Upper lobe of left lung (tissue), 6 donors: ENCODE data around the gene ATG5. TPM values are rescaled to one million over a fixed set of nuclear protein-coding genes. Genes with fewer than 3 reads are reported as not detected.

Experiments used
- ATAC-seq, 2 donors: fragments of 200-7000 bp; cut with Tn5 transposase; one replicate each; pipeline ENCODE4 v1.9.1; 2022; ENCODE audit warnings: mild to moderate bottlenecking in 2 of 2, moderate library complexity in 2 of 2; ENCODE audit not compliant: low FRiP score in 2 of 2
- DNase-seq, 2 donors: peaks; one replicate each; pipeline ENCODE4 v3.0.0-alpha.2; 2019 to 2020
- H3K27ac ChIP-seq, 4 donors: fragments of 200-600 bp; sonication (generic); one replicate each; pipeline ENCODE4 v1.5.1; 2016 to 2019
- H3K27me3 ChIP-seq, 4 donors: fragments of 200-600 bp; sonication (generic); one replicate each; pipeline ENCODE4 v1.5.1; 2017 to 2019
- H3K36me3 ChIP-seq, 4 donors: fragments of 200-600 bp; sonication (generic); one replicate each; pipeline ENCODE4 v1.5.1; 2016 to 2019
- H3K4me1 ChIP-seq, 4 donors: fragments of 200-600 bp; sonication (generic); one replicate each; pipeline ENCODE4 v1.5.1; 2018 to 2019
- H3K4me3 ChIP-seq, 4 donors: fragments of 200-600 bp; sonication (generic); one replicate each; pipeline ENCODE4 v1.5.1; 2017 to 2019; ENCODE audit warnings: mild to moderate bottlenecking in 2 of 4, moderate library complexity in 1 of 4
- H3K9me3 ChIP-seq, 4 donors: fragments of 200-600 bp; sonication (generic); one replicate each; pipeline ENCODE4 v1.5.1; 2018 to 2019
- EP300 ChIP-seq, 4 donors: sonication (generic); formaldehyde crosslinking; IDR thresholded peaks; one replicate each; pipeline ENCODE4 v1.5.1; 2017; ENCODE audit warnings: antibody characterized with exemption in 4 of 4, control low read depth in 2 of 4
- POLR2A ChIP-seq, 4 donors: fragments of 450-650 bp; IDR thresholded peaks; one replicate each; pipeline ENCODE4 v1.5.1; 2016 to 2017; ENCODE audit warnings: antibody characterized with exemption in 4 of 4, mild to moderate bottlenecking in 2 of 4
- POLR2AphosphoS5 ChIP-seq, 2 donors: sonication (generic); formaldehyde crosslinking; IDR thresholded peaks; one replicate each; pipeline ENCODE4 v1.5.1; 2017; ENCODE audit warnings: antibody characterized with exemption in 2 of 2
- WGBS, 2 donors: methylation state at CpG; one replicate each; pipeline ENCODE4 v1.1.5; 2017 to 2018; 5-methylcytosine and 5-hydroxymethylcytosine counted together
- total RNA-seq, 6 donors: library from RNA; depleted of rRNA in 4 of 6; stranded (reverse); fragments of >200 nt in 4 of 6; gene quantifications; one replicate each; pipeline versions ENCODE4 v1.1.0 to v1.2.1, GENCODE V29; 2016 to 2021
- TF ChIP-seq, protein P1 (sequence below), 6 experiments: fragments of 450-650 bp in 4 of 6; fragments of 200-600 bp in 2 of 6; sonication (generic) in 2 of 6; IDR thresholded peaks; one replicate each; pipeline ENCODE4 v1.5.1; 2016 to 2019; ENCODE audit warnings: antibody characterized with exemption in 6 of 6
- donor health status: DM: no; HTN: no; CAD: no; lungs with moderate emphysema.
- donor health status: DM: no; HTN: yes; CAD: no; lungs with severe emphysema.

Gene ATG5
- total RNA-seq, 6 donors from 2014 or later = 25.8 to 55.1 (median 28.7) TPM

DNA sequence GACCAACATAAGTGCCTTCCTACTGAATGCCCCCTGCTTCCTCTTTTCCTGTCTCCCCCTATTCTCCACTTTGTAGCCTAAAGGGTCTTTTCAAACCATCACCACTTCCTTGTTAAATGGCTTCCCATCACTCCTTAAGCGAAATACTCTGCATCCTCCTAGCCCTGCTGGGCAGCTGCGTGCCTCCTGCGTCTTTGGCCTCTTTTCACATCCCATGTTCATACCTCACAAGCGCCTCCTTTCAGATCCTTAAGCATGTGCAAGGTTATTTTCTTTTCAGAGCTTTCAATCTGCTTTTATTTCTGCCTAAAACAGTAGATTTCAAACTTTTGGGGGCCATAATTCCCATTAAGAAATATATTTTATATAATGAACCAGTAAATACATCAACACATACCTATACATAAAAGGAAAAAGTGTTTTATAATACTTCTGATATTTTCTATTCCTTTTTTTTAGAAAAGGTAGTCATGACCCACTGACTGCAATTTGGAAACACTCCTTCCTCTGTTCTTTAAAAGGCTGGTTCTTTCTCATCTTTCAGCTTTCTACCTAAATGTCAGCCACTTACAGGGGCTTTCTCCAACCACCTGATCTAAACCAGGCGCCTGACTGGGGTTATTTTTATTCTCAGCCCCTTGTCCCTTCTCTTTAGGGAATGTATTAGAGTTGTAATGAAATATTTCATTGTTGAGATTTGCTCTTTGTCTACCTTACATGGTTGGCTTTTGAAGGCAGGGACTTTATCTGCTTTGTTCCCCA lies 155.3 kb downstream of the ATG5 start:
- WGBS, 2 donors = 93 to 97% methylated on average over 5 of the region's 5 CpGs
- Histone ChIP-seq H3K27me3 (no peaks in the 10 kb centered on the region), H3K36me3 (no peaks in the 10 kb centered on the region), H3K9me3 (no peaks in the 10 kb centered on the region), H3K27ac (no peak overlapping the region), H3K4me3 (no peak overlapping the region), H3K4me1 (no peaks in the 10 kb centered on the region)
- TF ChIP-seq POLR2AphosphoS5 (IDR thresholded peaks at IDR 0.05) (no peak), EP300 (IDR thresholded peaks at IDR 0.05) (no peak), POLR2A (IDR thresholded peaks at IDR 0.05) (no peak)
- ATAC-seq = no peak
- DNase-seq = no peak

DNA sequence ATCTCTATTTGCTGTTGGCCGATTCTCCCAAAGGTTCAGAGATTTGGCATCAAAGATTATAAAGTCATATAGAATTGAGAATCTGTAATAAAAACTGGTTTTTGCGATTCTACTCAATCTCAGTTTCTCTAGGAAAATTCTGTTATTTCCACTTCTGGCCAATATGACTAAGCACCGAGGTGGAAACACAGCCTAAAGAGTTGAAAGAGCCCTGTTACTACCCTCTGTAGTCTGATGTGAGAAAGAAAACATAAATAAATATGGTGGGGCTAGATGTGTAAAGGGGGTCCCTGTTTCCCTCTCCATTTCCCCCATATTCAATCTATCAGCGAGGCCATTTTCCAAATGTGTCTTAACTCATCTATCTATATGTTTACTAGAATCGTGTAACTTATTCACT lies 156.0 kb downstream of the ATG5 start:
- WGBS, 2 donors = 93 to 94% methylated on average over 5 of the region's 5 CpGs
- TF ChIP-seq POLR2AphosphoS5 (IDR thresholded peaks at IDR 0.05) (no peak), POLR2A (IDR thresholded peaks at IDR 0.05) (no peak), EP300 (IDR thresholded peaks at IDR 0.05) (no peak)
- TF ChIP-seq, protein P1, sequence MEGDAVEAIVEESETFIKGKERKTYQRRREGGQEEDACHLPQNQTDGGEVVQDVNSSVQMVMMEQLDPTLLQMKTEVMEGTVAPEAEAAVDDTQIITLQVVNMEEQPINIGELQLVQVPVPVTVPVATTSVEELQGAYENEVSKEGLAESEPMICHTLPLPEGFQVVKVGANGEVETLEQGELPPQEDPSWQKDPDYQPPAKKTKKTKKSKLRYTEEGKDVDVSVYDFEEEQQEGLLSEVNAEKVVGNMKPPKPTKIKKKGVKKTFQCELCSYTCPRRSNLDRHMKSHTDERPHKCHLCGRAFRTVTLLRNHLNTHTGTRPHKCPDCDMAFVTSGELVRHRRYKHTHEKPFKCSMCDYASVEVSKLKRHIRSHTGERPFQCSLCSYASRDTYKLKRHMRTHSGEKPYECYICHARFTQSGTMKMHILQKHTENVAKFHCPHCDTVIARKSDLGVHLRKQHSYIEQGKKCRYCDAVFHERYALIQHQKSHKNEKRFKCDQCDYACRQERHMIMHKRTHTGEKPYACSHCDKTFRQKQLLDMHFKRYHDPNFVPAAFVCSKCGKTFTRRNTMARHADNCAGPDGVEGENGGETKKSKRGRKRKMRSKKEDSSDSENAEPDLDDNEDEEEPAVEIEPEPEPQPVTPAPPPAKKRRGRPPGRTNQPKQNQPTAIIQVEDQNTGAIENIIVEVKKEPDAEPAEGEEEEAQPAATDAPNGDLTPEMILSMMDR (IDR thresholded peaks at IDR 0.05) = no peak
- Histone ChIP-seq H3K4me1 (peaks cover 0 to 3% (median 0%) of the 10 kb centered on the region in 4 donors), H3K9me3 (no peaks in the 10 kb centered on the region), H3K27me3 (no peaks in the 10 kb centered on the region), H3K36me3 (no peaks in the 10 kb centered on the region), H3K4me3 (no peak overlapping the region), H3K27ac (no peak overlapping the region)
- ATAC-seq = no peak
- no peak for DNase-seq

DNA sequence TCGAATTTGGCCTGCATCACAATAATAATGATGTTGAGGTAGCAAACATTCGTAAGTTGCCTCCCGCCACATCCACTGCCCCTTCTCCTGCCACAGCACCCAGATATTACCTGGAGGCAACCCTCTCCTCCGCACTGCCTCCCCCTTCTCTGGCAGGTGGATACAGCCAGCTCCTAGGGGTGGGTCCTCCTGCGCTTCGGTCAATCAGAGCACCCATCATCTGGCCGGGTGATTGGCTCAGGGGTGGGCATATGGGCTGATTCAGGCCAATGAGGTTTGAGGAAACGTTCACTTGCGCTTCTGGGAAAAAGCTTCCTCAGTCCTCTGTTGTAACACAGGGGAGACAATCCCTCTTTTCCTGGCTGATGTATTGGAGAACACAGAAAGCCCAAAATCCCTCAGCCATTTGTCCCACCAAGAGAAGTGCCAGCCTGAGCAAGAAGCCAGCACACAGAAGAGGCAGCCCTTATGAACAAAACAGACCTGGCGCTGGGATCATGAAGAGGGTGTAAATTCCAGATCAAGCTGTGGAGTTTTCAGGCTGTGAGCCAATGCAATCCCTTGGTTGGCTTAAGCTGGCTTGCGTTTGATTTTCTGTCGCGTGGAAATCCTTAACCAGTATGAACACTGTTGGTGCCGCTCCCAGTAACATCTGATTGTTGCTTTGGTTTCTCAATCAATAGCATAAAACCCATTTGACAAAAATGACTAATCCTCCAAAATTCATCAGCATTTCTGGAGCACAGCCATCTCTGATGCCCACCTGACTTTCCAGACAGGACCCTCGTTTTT lies 157.3 kb downstream of the ATG5 start:
- Histone ChIP-seq H3K27ac (no peak overlapping the region), H3K9me3 (no peaks in the 10 kb centered on the region), H3K4me1 (peaks cover 0 to 15% (median 2%) of the 10 kb centered on the region in 4 donors), H3K4me3 (no peak overlapping the region), H3K36me3 (no peaks in the 10 kb centered on the region), H3K27me3 (no peaks in the 10 kb centered on the region)
- 90 to 98% methylated on average over 15 of the region's 15 CpGs for WGBS, 2 donors
- TF ChIP-seq EP300 (IDR thresholded peaks at IDR 0.05) (no peak), POLR2AphosphoS5 (IDR thresholded peaks at IDR 0.05) (no peak), POLR2A (IDR thresholded peaks at IDR 0.05) (no peak)
- TF ChIP-seq, protein P1 (IDR thresholded peaks at IDR 0.05) = no peak
- ATAC-seq = no peak
- DNase-seq = no peak

DNA sequence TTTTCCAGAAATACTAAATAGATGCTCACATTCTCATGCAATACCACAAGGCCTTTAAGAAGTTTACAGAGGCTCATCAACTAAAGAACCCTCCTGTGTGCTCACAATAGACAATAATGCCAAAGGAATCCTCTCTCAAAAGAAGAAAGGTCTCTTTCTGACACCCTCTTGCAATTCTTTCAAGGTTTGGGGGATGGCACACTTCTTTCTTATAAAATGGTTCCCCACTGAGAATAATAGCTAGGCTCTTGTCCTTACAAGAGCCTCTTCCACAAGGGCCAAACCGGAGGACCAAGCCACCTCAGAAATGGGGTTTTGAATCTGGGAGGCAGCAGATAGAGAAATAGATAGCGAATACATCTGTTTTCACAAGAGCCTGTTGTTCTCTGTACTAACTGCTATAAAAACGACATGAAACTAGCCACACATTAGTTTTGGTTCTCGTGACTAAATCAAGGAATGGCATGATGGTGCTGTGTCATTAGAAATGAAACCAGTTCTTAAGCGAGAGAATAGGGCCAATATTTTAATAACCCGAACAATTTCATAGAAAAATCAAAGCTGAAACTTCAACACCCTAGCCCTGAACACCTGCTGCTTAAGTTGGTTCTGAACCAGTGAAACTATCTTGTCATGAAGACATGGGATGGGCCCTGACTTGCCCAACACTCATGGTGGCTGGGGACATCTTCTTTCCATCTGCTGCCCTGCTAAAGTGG lies 158.3 kb downstream of the ATG5 start:
- DNase-seq (no peak), ATAC-seq (no peak)
- Histone ChIP-seq H3K36me3 (no peaks in the 10 kb centered on the region), H3K27ac (no peak overlapping the region), H3K4me1 (peaks cover 0 to 23% (median 8%) of the 10 kb centered on the region in 4 donors), H3K4me3 (no peak overlapping the region), H3K9me3 (no peaks in the 10 kb centered on the region), H3K27me3 (no peaks in the 10 kb centered on the region)
- no peak for TF ChIP-seq POLR2AphosphoS5 (IDR thresholded peaks at IDR 0.05)
- TF ChIP-seq, protein P1 (IDR thresholded peaks at IDR 0.05) = no peak
- no peak for TF ChIP-seq POLR2A (IDR thresholded peaks at IDR 0.05)
- TF ChIP-seq EP300 (IDR thresholded peaks at IDR 0.05) = no peak
- WGBS, 2 donors = 85 to 89% methylated on average over 6 of the region's 6 CpGs
